ENCODE measurements around the gene ASCC3.

DNA sequence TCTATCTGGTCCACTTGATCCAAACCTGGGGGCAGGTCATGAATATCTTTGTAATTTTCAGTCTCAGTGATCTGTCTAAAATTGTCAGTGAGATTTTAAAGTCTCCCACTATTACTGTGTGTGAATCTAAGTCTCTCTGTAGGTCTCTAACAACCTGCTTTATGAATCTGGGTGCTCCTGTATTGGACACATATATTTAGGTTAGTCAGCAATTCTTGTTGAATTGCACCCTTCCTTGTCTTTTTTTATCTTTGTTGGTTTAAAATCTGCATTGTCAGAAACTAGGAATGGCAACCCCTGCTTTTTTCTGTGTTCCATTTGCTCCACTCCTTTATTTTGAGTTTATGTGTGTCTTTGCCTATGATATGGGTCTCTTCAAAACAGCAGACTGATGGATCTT is 140.7 kb downstream of the ASCC3 start:
- TF ChIP-seq NPAS2 (CRISPR knock-in tag; IDR thresholded peaks at IDR 0.05; ENCODE audit: borderline replicate concordance) (no peak), POLR2AphosphoS2 (conservative IDR thresholded peaks at IDR 0.05; ENCODE audit: low read length) (no peak), ESRRA (IDR thresholded peaks at IDR 0.05; ENCODE audit: borderline replicate concordance, low read length) (no peak), MAZ (IDR thresholded peaks at IDR 0.05; ENCODE audit: borderline replicate concordance, low read depth, low read length) (no peak), SMC3 (IDR thresholded peaks at IDR 0.05) (no peak), RAD21 (conservative IDR thresholded peaks at IDR 0.05 in 1 of 2, IDR thresholded peaks at IDR 0.05 in 1 of 2) (no peak), NR3C1 (IDR thresholded peaks at IDR 0.05) (no peak), EP300 (IDR thresholded peaks at IDR 0.05) (no peak), HDAC2 (IDR thresholded peaks at IDR 0.05) (no peak), PHF8 (IDR thresholded peaks at IDR 0.05; ENCODE audit: borderline replicate concordance, low read depth) (no peak), TP53 (CRISPR knock-in tag; IDR thresholded peaks at IDR 0.05) (no peak)
- TF ChIP-seq, protein P1, sequence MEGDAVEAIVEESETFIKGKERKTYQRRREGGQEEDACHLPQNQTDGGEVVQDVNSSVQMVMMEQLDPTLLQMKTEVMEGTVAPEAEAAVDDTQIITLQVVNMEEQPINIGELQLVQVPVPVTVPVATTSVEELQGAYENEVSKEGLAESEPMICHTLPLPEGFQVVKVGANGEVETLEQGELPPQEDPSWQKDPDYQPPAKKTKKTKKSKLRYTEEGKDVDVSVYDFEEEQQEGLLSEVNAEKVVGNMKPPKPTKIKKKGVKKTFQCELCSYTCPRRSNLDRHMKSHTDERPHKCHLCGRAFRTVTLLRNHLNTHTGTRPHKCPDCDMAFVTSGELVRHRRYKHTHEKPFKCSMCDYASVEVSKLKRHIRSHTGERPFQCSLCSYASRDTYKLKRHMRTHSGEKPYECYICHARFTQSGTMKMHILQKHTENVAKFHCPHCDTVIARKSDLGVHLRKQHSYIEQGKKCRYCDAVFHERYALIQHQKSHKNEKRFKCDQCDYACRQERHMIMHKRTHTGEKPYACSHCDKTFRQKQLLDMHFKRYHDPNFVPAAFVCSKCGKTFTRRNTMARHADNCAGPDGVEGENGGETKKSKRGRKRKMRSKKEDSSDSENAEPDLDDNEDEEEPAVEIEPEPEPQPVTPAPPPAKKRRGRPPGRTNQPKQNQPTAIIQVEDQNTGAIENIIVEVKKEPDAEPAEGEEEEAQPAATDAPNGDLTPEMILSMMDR (IDR thresholded peaks at IDR 0.05): no peak
- TF ChIP-seq, protein P2, sequence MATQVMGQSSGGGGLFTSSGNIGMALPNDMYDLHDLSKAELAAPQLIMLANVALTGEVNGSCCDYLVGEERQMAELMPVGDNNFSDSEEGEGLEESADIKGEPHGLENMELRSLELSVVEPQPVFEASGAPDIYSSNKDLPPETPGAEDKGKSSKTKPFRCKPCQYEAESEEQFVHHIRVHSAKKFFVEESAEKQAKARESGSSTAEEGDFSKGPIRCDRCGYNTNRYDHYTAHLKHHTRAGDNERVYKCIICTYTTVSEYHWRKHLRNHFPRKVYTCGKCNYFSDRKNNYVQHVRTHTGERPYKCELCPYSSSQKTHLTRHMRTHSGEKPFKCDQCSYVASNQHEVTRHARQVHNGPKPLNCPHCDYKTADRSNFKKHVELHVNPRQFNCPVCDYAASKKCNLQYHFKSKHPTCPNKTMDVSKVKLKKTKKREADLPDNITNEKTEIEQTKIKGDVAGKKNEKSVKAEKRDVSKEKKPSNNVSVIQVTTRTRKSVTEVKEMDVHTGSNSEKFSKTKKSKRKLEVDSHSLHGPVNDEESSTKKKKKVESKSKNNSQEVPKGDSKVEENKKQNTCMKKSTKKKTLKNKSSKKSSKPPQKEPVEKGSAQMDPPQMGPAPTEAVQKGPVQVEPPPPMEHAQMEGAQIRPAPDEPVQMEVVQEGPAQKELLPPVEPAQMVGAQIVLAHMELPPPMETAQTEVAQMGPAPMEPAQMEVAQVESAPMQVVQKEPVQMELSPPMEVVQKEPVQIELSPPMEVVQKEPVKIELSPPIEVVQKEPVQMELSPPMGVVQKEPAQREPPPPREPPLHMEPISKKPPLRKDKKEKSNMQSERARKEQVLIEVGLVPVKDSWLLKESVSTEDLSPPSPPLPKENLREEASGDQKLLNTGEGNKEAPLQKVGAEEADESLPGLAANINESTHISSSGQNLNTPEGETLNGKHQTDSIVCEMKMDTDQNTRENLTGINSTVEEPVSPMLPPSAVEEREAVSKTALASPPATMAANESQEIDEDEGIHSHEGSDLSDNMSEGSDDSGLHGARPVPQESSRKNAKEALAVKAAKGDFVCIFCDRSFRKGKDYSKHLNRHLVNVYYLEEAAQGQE (IDR thresholded peaks at IDR 0.05): no peak
